ENCODE results near the gene ROMO1. TPM values are rescaled to one million over a fixed set of nuclear protein-coding genes. Genes with fewer than 3 reads are reported as not detected.

The ROMO1 gene
- total and polyA plus RNA-seq, 4 donors: 71.4 to 209 (median 102) TPM

DNA sequence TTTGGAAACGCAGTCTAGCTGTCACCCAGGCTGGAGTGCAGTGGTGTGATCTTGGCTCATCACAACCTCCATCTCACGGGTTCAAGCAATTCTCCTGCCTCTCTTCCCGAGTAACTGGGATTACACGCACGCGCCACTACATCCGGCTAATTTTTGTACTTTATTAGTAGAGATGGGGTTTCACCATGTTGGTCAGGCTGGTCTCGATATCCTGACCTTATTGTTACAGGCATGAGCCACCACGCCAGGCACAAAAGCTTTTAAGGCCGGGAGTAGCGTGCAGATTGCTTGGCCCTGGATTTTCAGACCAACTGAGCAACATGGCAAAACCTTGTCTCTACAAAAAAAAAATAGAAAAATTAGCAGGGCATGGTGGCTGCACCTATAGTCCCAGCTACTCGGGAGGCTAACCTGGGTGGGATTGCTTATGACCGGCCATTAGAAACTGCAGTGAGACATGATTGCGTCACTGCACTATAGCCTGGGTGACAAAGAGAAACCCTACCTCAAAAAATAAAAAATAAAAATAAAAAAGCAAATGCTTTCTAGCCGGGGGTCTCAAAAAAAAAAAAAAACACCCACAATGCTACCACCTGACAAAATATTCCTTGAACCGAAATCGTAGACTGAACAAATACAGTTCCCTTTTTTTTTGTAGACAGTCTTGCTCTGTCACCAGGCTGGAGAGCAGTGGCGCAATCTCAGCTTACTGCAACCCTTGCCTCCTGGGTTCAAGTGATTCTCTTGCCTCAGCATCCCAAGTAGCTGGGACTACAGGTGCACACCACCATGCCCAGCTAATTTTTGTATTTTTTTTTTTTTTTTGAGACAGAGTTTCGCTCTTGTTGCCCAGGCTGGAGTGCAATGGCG is 27.9 kb downstream of the ROMO1 start:
- no peak overlapping the region for H3K4me3 ChIP-seq (ENCODE audit: low read depth, low read length)
- no peaks in the 10 kb centered on the region for H3K27me3 ChIP-seq (ENCODE audit: control insufficient read depth, insufficient read depth, low read length)
- no peaks in the 10 kb centered on the region for H3K9me3 ChIP-seq (ENCODE audit: control insufficient read depth, insufficient read depth, low read length)
- DNase-seq (ENCODE audit: low read depth in 4 of 6, low spot score in 6 of 6): no peak
- peaks cover 54% of the 10 kb centered on the region for H3K36me3 ChIP-seq (ENCODE audit: control insufficient read depth, insufficient read depth, low read length)
- H3K4me1 ChIP-seq (ENCODE audit: control insufficient read depth, insufficient read depth, low read length): no peaks in the 10 kb centered on the region
- WGBS (ENCODE audit: insufficient coverage): 89% methylated on average over 9 of the region's 20 CpGs
- no peak overlapping the region for H3K27ac ChIP-seq (ENCODE audit: low read depth, low read length)

DNA sequence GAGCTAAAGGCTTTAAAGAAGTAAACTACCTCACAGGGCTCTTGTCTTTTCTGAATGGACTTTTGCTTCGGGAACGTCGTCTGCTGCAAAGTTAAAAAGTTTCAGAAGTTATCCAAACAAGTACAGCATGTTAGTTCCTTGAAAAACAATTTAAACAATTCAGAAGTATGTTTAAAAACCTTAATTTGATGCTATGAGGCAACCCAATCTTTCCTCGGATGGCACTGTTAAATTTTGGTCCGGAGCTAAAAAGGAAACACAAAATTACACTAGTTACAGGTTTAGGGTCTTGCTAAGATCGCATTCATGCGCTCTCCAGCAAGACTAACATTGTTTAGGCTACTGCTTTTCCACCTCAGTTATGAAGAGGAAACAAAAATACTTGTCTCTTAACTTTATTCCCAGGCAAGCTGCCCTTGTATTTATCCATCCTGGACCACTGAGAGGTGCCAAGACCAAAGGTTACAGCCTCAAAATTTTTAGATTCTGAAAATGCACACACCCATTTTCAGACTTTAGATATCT is 30.1 kb downstream of the ROMO1 start:
- H3K9me3 ChIP-seq (ENCODE audit: control insufficient read depth, insufficient read depth, low read length): no peaks in the 10 kb centered on the region
- H3K27me3 ChIP-seq (ENCODE audit: control insufficient read depth, insufficient read depth, low read length): no peaks in the 10 kb centered on the region
- H3K4me1 ChIP-seq (ENCODE audit: control insufficient read depth, insufficient read depth, low read length): no peaks in the 10 kb centered on the region
- no peak overlapping the region for H3K27ac ChIP-seq (ENCODE audit: low read depth, low read length)
- no peak overlapping the region for H3K4me3 ChIP-seq (ENCODE audit: low read depth, low read length)
- H3K36me3 ChIP-seq (ENCODE audit: control insufficient read depth, insufficient read depth, low read length): peaks cover 45% of the 10 kb centered on the region
- no CpG with 5 or more reads among the region's 7 CpGs for WGBS (ENCODE audit: insufficient coverage)
- no peak for DNase-seq (ENCODE audit: low read depth in 4 of 6, low spot score in 6 of 6)

DNA sequence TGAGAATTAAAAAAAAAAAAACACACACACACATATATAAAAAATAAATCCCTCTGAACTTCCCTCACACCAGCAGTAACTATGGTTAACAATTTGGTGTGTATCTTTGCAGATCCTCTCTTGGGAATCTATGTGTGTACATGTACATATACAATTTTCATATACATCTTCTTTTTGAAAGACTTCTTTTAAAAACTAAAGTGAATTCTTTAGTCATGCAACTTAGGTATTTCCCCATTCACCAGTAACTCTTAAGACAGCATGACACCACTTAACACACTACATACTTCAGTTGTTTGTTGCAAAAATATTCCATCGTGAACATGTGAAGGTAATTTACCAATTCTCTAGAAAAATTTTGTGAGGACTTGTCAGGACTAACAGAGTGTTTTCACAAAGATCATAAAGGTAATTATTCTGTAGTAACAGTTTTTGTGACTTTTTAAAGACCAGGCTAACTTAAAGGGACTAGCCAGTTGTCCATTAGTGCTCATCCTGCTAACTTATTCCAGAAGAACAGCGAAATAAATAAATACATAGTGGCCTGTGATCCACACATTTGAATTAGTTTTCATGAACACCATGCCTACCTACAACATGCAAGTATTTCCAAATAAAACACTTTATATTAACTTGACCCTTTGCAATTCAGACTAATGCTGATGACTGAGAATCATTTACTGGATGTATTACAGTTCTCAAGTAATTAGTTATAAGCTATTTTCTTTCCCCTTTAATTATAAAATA is 30.8 kb downstream of the ROMO1 start:
- Histone ChIP-seq H3K27me3 (ENCODE audit: control insufficient read depth, insufficient read depth, low read length) (no peaks in the 10 kb centered on the region), H3K4me3 (ENCODE audit: low read depth, low read length) (no peak overlapping the region), H3K9me3 (ENCODE audit: control insufficient read depth, insufficient read depth, low read length) (no peaks in the 10 kb centered on the region), H3K4me1 (ENCODE audit: control insufficient read depth, insufficient read depth, low read length) (no peaks in the 10 kb centered on the region), H3K27ac (ENCODE audit: low read depth, low read length) (no peak overlapping the region), H3K36me3 (ENCODE audit: control insufficient read depth, insufficient read depth, low read length) (peaks cover 45% of the 10 kb centered on the region)
- whole genome bisulfite sequencing (ENCODE audit: insufficient coverage): no CpG with 5 or more reads among the region's 2 CpGs
- DNase-seq (ENCODE audit: low read depth in 4 of 6, low spot score in 6 of 6): no peak

DNA sequence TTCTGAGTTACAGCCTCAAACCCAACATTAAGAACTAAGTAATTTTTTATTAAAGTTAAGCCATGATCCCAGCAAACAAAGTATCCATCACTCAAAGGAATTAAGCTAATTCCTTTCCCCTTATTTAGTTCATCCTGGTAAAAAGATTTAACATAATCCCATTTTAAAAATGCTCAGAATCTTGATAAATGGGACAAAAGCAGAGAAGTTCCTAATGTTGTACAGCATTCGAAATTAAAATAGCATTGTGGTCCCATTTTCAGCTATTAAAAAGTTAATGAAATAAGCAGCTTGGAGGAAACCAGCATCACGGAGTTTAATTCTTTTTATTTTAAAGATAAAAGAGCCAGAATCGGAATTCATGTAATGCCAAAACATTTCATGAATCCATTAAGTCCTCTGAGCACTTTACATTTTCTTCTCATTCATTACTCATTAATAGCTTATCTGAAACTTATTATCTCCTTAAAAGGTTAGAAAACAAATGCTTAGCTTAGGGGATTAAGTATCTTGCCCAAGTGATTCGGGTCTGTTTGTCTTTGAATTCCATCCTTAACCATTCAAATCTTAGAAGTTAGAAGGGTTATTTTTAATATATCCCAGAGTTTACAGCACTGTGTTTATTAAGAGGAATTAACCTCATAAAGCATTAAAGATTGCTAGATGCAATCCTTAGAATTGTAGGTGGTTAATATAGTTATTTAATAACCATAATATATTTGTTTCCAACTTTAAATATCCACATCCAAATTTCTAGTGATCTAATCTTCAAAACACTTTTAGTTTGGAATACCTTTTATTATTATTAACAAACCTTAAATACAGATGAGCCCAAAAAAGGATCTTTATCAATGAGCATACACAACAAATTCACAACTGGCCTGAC is 31.6 kb downstream of the ROMO1 start:
- DNase-seq (ENCODE audit: low read depth in 4 of 6, low spot score in 6 of 6): no peak
- Histone ChIP-seq H3K4me3 (ENCODE audit: low read depth, low read length) (no peak overlapping the region), H3K27me3 (ENCODE audit: control insufficient read depth, insufficient read depth, low read length) (no peaks in the 10 kb centered on the region), H3K9me3 (ENCODE audit: control insufficient read depth, insufficient read depth, low read length) (no peaks in the 10 kb centered on the region), H3K27ac (ENCODE audit: low read depth, low read length) (no peak overlapping the region), H3K36me3 (ENCODE audit: control insufficient read depth, insufficient read depth, low read length) (peaks cover 37% of the 10 kb centered on the region), H3K4me1 (ENCODE audit: control insufficient read depth, insufficient read depth, low read length) (no peaks in the 10 kb centered on the region)
- 100% methylated on average over 1 of the region's 4 CpGs for WGBS (ENCODE audit: insufficient coverage)

- Histone ChIP-seq H3K9me3 (ENCODE audit: control insufficient read depth, insufficient read depth, low read length) (no peaks in the 10 kb centered on the region), H3K4me3 (ENCODE audit: low read depth, low read length) (no peak overlapping the region), H3K4me1 (ENCODE audit: control insufficient read depth, insufficient read depth, low read length) (no peaks in the 10 kb centered on the region), H3K27ac (ENCODE audit: low read depth, low read length) (no peak overlapping the region), H3K36me3 (ENCODE audit: control insufficient read depth, insufficient read depth, low read length) (peaks cover 31% of the 10 kb centered on the region), H3K27me3 (ENCODE audit: control insufficient read depth, insufficient read depth, low read length) (no peaks in the 10 kb centered on the region)
- no peak for DNase-seq (ENCODE audit: low read depth in 4 of 6, low spot score in 6 of 6)
- WGBS (ENCODE audit: insufficient coverage): no CpG with 5 or more reads among the region's 2 CpGs
Measured at GRCh38 chr20:35731469-35731788, 32.2 kb downstream of the ROMO1 start.

GRCh38 chr20:35731862-35732643 is 32.8 kb downstream of the ROMO1 start:
- no peaks in the 10 kb centered on the region for H3K4me1 ChIP-seq (ENCODE audit: control insufficient read depth, insufficient read depth, low read length)
- no peaks in the 10 kb centered on the region for H3K9me3 ChIP-seq (ENCODE audit: control insufficient read depth, insufficient read depth, low read length)
- H3K4me3 ChIP-seq (ENCODE audit: low read depth, low read length): no peak overlapping the region
- no peak for DNase-seq (ENCODE audit: low read depth in 4 of 6, low spot score in 6 of 6)
- 96% methylated on average over 19 of the region's 24 CpGs for WGBS (ENCODE audit: insufficient coverage)
- no peaks in the 10 kb centered on the region for H3K27me3 ChIP-seq (ENCODE audit: control insufficient read depth, insufficient read depth, low read length)
- H3K36me3 ChIP-seq (ENCODE audit: control insufficient read depth, insufficient read depth, low read length): peaks cover 32% of the 10 kb centered on the region
- no peak overlapping the region for H3K27ac ChIP-seq (ENCODE audit: low read depth, low read length)

DNA sequence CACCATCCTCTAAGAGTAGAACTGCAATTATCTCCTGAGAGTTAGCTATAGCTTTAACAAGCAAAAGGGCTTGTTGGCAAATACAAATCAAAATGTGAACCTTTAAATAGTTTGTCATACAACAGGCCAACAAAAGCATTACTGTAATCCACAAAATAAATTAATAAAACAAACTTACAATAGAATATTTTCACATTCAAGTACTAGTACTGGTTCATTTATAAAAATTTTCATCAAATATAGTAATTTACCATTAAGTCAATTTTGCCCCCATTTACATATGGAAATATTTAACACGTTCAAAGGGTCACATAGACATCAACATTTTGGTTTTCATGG is 33.4 kb downstream of the ROMO1 start:
- H3K4me1 ChIP-seq (ENCODE audit: control insufficient read depth, insufficient read depth, low read length): no peaks in the 10 kb centered on the region
- no peaks in the 10 kb centered on the region for H3K27me3 ChIP-seq (ENCODE audit: control insufficient read depth, insufficient read depth, low read length)
- H3K27ac ChIP-seq (ENCODE audit: low read depth, low read length): no peak overlapping the region
- WGBS (ENCODE audit: insufficient coverage): 83% methylated on average over 1 of the region's 1 CpG
- peaks cover 33% of the 10 kb centered on the region for H3K36me3 ChIP-seq (ENCODE audit: control insufficient read depth, insufficient read depth, low read length)
- DNase-seq (ENCODE audit: low read depth in 4 of 6, low spot score in 6 of 6): no peak
- no peak overlapping the region for H3K4me3 ChIP-seq (ENCODE audit: low read depth, low read length)
- H3K9me3 ChIP-seq (ENCODE audit: control insufficient read depth, insufficient read depth, low read length): no peaks in the 10 kb centered on the region

DNA sequence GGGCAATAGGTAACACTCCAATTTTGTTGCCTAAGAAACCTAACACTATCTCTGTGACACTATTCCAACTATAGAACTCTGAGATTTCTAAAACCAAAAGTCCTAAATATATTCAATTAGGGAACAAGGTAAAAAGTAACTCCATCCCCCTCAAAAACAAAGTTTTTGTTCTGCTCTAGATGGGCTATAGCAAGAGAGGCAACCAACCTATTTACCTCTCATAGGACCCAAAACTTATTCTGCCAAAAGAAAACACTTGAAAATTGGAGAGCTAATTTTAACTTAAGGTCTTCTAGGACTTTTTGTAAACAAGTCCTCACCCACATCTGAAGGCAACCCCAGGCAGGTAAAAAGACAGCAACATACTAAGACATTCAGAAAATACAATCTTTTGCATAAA is 35.2 kb downstream of the ROMO1 start:
- peaks cover 2% of the 10 kb centered on the region for H3K4me1 ChIP-seq (ENCODE audit: control insufficient read depth, insufficient read depth, low read length)
- H3K27ac ChIP-seq (ENCODE audit: low read depth, low read length): no peak overlapping the region
- no peaks in the 10 kb centered on the region for H3K9me3 ChIP-seq (ENCODE audit: control insufficient read depth, insufficient read depth, low read length)
- H3K27me3 ChIP-seq (ENCODE audit: control insufficient read depth, insufficient read depth, low read length): no peaks in the 10 kb centered on the region
- DNase-seq (ENCODE audit: low read depth in 4 of 6, low spot score in 6 of 6): no peak
- peaks cover 34% of the 10 kb centered on the region for H3K36me3 ChIP-seq (ENCODE audit: control insufficient read depth, insufficient read depth, low read length)
- H3K4me3 ChIP-seq (ENCODE audit: low read depth, low read length): no peak overlapping the region

Measured in spinal cord (tissue), 10 donors.